GM12873 (cell line): Measurements from ENCODE around the gene PCSK5.

Source experiments
- TF ChIP-seq, protein P1 (sequence below): IDR thresholded peaks from 2 replicates; pipeline ENCODE4 v1.5.1; 2012; ENCODE audit warnings: low read depth, mild to moderate bottlenecking, moderate library complexity, low read length, control low read depth; ENCODE audit not compliant: insufficient read depth; ENCODE audit errors: missing control alignments

The PCSK5 gene

DNA sequence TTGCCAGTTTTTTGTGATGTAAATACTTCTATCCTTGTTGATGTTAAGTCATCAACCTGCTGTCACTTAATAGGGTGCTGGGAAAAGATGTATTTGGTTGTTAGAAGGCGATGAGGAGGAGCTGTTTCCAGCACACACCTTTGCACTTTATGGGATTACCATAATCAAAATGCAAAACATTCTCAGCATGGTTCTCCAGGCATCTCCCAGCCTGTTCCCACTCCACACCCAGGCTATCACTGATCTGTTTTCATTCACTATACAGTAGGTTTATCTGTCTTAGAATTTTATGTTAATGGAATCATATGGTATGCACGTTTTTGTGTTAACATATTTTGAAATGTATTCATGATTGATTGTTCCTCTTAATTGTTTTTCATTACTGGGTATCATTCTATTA is 35.9 kb downstream of the PCSK5 start:
- TF ChIP-seq, protein P1, sequence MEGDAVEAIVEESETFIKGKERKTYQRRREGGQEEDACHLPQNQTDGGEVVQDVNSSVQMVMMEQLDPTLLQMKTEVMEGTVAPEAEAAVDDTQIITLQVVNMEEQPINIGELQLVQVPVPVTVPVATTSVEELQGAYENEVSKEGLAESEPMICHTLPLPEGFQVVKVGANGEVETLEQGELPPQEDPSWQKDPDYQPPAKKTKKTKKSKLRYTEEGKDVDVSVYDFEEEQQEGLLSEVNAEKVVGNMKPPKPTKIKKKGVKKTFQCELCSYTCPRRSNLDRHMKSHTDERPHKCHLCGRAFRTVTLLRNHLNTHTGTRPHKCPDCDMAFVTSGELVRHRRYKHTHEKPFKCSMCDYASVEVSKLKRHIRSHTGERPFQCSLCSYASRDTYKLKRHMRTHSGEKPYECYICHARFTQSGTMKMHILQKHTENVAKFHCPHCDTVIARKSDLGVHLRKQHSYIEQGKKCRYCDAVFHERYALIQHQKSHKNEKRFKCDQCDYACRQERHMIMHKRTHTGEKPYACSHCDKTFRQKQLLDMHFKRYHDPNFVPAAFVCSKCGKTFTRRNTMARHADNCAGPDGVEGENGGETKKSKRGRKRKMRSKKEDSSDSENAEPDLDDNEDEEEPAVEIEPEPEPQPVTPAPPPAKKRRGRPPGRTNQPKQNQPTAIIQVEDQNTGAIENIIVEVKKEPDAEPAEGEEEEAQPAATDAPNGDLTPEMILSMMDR, result no peak

DNA sequence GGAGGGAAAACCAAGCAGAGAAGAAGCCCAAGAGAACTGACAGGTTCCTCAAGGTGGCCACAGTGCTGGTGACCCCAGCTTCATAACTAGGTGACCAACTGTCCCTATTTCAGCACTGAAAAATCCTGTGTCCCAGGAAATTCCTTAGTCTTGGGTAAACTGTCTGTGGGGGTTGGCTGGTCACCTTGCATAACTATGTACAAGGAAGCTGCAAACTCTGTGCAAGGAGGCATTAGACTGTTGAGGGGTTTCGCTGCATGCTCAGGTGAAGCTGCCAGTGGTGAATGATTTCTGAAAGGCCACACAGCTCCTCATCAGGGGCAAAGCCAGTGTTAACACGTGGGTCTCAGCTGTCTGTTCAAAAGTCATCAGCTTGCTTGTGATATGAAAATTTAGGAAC is 36.9 kb downstream of the PCSK5 start:
- TF ChIP-seq, protein P1, result no peak

DNA sequence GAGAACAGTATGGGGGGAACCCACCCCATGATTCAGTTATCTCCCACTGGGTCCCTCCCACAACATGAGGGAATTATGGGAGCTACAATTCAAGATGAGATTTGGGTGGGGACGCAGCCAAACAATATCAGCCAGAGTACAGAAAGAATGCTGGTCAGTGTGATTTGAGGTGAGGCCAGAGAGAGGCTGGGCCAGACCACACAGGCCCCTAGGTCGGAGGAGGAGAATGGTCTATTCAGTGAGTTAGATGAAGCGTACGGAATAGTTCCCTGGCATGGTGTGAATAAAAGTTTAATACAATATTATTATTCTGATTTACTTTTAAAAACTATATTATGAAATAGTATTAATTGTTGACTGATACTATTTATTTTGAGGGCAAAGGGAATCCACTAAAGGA is 39.7 kb downstream of the PCSK5 start:
- TF ChIP-seq, protein P1, result no peak

DNA sequence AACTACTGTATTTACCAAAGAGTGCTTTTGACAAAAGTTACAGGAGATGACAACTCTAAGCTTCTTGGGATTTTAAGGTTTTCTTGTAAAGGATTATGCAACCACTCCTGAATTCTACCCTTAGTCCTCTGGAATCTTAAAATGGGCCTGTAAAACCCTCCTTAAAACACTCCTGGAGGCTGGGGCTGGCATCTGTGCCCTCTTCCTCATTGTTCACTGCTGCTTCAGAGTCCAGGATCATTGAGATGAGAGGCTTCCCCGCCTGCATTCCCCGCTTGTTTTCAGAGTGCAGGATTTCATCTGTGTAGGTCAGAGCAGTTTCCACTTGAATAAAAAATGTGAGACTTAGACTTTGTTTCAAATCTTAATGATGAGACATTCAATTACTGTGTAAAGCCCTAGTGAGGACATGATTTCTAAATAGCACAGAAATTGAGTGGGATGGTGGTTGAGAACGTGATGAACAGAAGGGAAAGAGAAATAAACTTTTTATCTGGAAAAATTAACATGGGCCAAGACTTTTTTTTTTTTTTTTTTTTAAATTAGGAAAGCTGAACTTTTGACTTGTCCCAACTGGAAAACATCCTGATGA is 40.4 kb downstream of the PCSK5 start:
- TF ChIP-seq, protein P1, result no peak

DNA sequence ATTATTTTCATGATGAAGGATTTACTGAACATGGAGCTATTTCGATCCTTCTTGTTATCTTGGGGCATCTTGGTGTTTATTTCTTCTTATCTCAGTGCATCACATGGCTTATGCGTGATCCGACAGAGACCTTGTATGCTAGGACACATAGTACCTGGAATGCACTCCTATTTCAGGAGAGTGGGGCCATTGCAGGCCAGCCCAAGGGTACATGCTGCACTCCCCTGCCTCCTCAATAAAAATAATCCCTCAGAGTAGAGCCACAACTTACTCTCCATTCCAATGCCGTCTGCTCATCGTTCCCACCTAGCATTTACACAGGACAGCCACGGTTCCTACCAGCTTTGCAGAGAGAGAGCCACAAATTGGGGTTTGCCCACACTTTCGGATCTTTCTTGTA is 43.5 kb downstream of the PCSK5 start:
- TF ChIP-seq, protein P1, result no peak

DNA sequence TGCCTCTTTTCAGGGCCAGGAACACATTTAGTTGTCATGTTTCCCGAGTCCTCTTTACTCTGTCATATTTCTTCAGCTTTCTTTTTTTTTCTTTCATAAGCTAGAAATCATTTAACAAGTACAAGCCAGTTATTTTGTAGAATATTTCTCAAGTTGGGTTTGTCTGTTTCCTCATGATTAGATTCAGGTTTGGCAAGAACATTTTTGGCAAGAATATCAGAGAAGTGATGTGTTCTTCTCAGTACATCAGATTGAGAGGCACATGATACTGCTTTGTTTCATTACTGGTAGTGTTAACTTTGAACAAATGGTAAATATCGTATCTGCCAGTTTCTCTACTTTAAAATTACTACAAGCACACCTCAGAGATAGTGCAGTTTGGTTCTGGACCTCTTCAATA is 45.1 kb downstream of the PCSK5 start:
- TF ChIP-seq, protein P1, result no peak

DNA sequence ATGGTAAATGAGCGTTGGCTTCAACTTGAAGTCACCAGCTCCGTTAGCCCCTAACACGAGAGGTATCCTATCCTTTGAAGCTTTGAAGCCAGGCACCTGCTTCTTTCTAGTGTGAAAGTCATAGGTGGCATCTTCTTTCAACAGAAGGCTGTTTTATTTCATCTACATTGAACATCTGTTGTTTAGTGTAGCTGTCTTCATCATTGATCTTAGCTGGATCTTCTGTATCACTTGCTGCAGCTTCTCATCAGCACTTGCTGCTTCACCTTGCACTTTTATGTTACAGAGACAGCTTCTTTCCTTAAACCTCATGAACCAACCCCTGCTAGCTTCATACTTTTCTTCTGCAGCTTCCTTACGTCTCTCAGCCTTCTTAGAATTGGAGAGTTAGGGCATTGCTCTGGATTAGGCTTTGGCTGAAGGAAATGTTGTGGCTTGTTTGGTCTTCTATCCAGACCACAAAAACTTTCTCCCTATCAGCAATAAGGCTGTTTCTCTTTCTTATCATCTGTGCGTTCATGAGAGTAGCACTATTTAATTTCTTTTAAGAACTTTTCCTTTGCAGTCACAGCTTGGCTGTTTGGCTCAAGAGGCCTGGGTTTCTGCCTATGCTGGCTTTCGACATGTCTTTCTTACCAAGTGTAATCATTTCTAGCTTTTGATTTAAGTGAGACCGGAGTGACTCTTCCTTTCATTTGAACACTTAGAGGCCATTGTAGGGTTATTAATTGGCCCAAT is 47.2 kb downstream of the PCSK5 start:
- TF ChIP-seq, protein P1, result no peak
